Fibroblast of skin of right quadriceps (primary cell): ENCODE measurements around the gene SLC4A2.
"Not testable (repeated sequence)": the region's sequence is repeated elsewhere in the genome, so short reads cannot be mapped to it uniquely, and the experiment has no call there.

Experiments used
- DNase-seq: peaks from one replicate; pipeline ENCODE4 v3.0.0-alpha.2; 2013

Gene SLC4A2, protein sequence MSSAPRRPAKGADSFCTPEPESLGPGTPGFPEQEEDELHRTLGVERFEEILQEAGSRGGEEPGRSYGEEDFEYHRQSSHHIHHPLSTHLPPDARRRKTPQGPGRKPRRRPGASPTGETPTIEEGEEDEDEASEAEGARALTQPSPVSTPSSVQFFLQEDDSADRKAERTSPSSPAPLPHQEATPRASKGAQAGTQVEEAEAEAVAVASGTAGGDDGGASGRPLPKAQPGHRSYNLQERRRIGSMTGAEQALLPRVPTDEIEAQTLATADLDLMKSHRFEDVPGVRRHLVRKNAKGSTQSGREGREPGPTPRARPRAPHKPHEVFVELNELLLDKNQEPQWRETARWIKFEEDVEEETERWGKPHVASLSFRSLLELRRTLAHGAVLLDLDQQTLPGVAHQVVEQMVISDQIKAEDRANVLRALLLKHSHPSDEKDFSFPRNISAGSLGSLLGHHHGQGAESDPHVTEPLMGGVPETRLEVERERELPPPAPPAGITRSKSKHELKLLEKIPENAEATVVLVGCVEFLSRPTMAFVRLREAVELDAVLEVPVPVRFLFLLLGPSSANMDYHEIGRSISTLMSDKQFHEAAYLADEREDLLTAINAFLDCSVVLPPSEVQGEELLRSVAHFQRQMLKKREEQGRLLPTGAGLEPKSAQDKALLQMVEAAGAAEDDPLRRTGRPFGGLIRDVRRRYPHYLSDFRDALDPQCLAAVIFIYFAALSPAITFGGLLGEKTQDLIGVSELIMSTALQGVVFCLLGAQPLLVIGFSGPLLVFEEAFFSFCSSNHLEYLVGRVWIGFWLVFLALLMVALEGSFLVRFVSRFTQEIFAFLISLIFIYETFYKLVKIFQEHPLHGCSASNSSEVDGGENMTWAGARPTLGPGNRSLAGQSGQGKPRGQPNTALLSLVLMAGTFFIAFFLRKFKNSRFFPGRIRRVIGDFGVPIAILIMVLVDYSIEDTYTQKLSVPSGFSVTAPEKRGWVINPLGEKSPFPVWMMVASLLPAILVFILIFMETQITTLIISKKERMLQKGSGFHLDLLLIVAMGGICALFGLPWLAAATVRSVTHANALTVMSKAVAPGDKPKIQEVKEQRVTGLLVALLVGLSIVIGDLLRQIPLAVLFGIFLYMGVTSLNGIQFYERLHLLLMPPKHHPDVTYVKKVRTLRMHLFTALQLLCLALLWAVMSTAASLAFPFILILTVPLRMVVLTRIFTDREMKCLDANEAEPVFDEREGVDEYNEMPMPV

DNA sequence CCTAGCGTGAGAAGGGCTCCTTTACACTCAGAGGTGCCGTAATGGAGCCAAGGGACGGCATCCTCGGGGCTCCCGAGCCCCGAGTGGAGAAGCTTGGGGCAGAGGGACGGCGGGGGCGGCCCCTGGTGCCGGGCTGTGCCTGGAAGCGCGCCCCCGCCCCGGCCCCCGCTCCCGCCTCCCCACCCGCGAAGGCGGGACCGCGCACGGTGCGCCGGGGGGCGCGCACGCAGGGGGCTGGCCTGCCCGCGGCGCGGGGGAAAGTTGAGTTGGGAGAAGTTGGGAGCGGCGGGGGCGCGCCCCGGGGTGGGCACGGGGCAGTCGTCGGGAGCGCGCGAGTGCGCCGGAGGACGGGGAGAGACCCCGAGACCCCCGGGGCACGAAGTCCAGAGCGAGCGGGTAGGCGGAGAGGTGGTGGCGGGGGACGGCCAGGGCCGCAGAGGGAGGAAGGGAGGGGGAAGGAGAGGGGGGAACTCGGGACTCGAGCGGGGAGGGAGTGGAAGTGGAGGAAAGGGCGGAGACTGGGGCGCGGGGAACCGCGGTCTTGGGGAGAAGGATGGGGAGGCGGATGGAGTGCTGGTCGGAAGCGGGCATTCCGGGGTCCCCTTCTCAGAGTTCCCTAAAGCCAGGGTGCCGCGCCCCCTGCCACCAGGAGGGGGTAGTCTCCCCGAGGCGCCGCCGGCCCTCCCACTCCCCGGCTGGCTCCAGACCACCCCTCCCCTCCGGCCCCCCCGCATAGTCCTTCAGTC is at the start of gene SLC4A2:
SLC4A2 (plus strand) TSS at position 223 of the 746 bp plus-strand sequence. CDS start 2,399 bp downstream, outside the sequence.
- peak; percentile 77 for DNase-seq

DNA sequence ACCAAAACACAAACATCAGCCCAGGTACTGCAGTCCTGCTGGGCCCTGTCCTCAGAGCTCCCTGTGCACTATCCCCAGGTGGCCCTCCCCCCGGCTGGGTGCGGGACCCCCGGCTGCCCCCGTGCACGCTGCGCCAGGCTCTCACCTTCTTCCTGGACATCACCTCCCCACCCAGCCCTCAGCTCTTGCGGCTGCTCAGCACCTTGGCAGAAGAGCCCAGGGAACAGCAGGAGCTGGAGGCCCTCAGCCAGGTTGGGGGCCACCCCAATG is 49.4 kb upstream of the SLC4A2 start:
- no peak for DNase-seq

DNA sequence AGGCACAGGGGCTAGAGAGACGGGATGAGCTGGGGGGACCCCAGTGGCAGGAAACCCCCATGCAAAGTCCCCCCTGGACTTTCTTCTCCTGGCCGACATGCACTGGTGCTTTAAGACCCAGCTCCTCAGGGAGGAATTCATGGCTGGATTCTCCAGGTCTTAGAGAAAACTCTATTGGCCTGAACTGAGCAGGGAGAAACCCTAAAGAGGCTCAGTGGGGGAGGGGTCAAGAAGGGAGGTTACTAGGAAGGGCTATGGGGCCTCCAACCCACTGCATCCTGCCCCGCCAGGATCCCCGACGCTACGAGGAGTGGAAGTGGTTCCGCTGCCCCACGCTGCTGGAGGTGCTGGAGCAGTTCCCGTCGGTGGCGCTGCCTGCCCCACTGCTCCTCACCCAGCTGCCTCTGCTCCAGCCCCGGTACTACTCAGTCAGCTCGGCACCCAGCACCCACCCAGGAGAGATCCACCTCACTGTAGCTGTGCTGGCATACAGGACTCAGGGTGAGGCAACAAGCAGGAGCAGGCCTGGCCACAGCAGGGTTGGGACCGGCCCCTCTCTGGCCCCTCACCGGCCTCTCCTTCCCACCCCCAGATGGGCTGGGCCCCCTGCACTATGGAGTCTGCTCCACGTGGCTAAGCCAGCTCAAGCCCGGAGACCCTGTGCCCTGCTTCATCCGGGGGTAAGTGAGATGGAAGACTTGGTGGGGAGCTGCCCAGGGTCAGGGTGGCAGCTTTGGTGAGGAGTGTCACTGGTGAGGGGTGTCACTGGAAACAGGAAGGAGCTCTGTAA is 48.9 kb upstream of the SLC4A2 start:
- peak; percentile 66 for DNase-seq

DNA sequence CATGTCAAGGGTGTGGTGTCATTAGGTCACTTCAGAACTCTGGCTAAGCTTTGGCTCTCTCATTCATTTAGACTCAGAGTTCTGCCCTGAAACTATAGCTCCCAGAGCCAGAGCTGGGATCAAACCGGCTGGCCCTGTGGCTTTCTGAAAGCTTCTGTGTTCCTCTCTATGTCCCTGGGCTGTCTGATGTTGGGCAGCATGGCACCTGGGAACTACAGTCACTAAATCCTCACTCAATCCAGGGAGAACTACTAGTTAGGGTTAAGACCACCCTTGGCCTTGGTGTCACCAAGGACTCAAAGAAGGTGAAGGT is 48.3 kb upstream of the SLC4A2 start:
- DNase-seq = no peak

DNA sequence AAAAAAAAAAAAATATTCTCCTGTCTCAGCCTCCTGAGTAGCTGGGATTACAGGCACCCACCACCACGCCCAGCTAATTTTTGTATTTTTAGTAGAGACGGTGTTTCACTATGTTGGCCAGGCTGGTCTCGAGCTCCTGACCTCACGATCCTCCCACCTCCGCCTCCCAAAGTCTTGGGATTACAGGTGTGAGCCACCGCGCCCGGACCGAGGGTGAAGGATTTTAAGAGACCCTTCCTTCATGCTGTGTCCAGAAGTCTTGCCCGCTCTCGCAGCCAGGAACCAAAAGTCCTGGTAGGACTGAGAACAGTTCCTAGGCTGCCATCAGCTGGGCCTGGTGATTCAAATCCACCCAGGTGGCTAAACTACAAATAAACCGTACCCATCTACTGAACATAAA is 47.8 kb upstream of the SLC4A2 start:
- DNase-seq = not testable (repeated sequence)

DNA sequence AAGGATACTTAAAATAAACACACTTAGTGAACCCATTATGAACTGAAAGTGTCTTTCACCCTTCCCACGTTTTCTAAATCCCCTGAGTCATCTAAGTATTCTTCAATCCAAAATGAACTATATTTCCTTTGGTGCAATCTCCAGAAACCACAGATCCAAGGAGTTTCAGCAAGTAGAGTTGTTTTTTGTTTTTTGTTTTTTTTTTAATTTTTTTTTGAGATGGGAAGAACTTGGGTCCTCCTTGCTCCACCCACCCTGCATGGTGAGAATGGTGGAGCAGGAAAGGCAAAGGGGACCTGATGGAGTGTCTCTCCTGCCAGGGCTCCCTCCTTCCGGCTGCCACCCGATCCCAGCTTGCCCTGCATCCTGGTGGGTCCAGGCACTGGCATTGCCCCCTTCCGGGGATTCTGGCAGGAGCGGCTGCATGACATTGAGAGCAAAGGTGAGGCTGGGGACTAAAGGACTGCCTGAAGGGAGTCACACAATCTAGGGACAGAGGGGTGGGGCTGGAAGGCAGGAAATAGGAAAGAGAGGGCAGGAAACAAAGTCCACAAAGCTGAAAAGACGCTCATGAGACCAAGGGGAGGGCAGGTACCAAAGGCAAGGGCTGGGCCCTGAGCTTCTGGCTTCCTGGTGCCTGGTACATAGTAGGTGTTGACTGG is 47.2 kb upstream of the SLC4A2 start:
- no peak for DNase-seq

DNA sequence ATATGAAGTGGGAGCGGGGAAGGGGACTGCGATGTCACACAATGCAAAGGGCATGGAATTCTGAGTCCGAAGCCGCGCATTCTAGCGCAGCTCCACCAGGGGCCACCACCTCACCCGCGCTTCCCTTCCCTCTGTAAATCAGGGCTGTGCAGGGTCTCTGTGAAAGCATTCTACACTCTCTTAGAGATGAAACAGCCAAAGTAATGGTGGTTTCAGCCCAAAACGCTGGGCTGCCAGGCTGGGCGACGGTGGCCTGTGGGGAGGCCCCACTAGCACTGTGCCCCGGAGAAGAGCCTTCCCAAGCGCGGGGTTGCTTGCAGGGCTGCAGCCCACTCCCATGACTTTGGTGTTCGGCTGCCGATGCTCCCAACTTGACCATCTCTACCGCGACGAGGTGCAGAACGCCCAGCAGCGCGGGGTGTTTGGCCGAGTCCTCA is 46.5 kb upstream of the SLC4A2 start:
- peak; percentile 41 for DNase-seq

DNA sequence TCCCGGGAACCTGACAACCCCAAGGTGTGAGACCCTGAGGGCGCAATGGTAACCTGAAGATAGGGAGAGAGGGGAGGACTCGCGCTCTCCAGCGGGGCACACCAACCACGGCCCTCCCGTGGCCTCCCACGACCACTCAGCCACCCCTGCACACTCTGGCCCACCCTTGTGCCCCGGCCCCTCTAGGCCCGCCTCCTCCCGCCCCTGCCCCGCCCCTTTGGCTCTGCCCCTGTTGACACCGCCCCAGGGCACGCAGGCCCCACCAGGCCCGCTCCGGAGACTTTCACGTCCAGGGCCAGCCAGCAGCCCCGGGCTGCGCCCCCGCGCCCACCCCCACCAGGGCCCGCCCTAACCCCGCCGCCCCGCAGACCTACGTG is 46.0 kb upstream of the SLC4A2 start:
- no peak for DNase-seq

DNA sequence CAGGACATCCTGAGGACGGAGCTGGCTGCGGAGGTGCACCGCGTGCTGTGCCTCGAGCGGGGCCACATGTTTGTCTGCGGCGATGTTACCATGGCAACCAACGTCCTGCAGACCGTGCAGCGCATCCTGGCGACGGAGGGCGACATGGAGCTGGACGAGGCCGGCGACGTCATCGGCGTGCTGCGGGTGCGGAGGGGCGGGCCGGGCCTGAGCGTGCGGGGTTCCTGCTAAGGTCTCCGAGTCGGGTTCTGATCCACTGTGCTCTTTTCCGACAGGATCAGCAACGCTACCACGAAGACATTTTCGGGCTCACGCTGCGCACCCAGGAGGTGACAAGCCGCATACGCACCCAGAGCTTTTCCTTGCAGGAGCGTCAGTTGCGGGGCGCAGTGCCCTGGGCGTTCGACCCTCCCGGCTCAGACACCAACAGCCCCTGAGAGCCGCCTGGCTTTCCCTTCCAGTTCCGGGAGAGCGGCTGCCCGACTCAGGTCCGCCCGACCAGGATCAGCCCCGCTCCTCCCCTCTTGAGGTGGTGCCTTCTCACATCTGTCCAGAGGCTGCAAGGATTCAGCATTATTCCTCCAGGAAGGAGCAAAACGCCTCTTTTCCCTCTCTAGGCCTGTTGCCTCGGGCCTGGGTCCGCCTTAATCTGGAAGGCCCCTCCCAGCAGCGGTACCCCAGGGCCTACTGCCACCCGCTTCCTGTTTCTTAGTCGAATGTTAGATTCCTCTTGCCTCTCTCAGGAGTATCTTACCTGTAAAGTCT is 45.5 kb upstream of the SLC4A2 start:
- peak; percentile 77 for DNase-seq

DNA sequence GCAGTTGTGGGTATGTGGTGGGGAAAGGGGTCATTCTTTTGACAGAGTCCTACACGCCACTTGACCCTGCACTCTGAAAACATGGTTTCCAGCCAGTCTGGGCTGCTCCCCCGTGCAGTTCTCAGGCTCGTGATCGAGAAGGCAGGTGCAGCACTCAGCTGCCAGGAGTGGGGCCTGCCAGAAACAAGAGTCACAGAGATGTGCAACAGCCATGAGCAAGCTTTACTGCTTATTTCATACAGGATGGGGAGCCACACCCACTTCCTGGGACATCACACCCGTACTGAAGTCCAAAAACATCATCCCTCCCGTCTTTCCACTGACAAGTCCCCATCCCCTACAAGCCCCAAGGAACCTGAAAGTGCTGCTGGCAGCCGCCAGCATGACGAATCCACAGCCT is 44.4 kb upstream of the SLC4A2 start:
- no peak for DNase-seq

DNA sequence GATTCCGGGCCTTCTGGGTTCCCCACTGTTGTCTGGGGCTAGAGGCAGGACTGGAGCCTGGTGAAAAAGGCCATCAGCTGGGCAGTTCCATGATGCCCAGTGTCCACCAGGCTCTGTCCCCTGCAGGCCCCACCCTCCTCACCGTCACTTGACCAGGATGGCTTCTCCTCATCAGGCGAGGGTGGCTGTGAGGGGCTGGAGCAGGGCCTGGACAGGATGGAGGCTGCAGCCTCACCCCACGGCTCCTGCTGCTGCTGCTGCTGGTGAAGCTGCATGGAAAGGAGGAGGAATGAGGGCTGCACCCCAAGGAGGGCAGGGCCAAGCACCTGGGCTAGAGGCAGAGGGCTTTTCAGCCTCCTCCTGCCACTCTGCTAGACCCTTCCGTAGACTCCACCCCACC is 43.4 kb upstream of the SLC4A2 start:
- no peak for DNase-seq

DNA sequence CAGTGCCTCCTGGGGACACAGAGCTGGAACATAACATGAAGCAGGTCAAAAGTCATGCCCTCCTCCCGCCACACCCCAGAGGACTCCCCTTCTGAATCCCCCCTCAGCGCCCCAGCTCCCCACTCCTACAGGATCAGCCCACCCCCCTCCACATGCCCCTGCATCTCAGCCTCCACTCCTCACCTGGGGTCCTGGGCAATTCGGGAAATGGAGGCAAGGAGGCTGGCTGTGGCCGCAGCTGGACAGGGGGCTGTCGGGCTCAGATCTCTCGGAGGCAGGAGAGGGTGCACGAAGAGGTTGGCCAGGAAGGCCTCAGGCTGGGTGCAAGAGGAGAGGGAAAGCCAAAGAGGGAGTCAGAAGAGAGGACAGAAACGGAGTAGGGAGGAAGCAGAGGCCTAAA is 42.9 kb upstream of the SLC4A2 start:
- no peak for DNase-seq

DNA sequence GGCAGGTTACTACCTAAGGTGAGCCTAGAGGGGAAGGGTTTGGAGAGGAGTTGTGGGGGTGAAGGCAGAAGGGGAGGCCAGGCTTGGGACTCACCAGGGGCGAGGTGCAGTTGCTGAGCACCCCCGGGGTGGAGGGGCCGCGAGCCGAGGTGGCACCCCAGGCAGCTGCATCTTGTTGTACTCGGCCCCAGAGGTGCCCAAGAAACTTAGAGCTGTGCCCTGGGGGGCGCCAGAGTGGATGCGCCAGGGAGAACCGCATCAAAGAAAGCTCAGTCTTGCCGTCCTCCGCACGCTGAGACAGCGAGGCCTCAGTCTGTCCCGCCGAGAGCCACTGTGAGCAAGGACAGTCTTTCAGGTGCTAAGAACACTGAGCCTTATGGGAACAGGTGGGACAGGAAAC is 42.4 kb upstream of the SLC4A2 start:
- no peak for DNase-seq

DNA sequence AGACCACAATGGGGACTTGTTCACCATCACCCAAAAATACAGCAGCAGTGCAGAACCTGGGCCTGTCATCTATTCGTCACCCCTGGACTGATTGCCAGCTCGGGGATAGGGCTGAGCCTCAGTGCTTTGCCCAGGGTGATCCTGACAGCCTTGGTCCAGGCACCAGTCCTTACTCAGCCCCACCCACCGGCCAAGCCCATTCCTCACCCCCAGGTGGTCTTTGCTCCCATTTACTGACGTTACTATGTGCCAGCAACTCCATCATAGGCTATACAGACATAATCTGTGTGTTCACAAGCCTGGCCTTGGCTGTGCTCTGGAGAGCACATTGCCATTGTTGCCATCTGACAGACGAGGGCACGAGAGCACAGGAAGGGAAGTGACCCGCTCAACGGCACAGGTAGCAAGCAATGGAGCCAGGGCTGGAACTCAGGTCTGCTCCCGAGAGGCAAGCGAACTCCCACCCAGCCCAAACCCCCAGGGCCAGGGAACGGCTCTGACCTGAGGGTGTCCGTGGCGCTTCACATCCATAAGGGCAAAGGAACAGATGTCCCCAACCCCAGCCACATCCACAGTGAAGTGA is 41.9 kb upstream of the SLC4A2 start:
- no peak for DNase-seq

DNA sequence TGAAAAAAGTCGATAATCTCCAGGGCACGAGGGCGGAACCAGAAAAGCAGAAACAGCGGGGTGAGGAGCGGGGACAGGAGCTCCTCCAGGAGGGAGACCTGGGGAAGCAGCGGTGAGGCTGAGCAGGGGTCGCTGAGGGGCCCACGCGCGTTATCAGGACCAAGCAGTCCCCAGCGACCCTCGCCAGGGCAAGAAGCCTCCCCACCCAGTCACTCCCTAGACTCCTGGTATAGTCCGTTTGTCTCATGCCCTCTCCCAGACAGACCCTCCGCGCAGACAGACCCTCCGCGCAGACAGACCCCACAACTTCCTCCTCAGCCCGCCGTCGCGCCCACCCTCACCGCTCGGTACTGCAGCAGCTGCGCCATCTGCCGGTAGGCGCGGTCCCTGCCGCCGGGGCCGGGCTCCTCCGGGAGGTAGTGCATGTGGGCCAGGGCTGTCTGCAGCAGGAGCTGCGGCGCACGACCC is 41.4 kb upstream of the SLC4A2 start:
- DNase-seq = peak; percentile 38

DNA sequence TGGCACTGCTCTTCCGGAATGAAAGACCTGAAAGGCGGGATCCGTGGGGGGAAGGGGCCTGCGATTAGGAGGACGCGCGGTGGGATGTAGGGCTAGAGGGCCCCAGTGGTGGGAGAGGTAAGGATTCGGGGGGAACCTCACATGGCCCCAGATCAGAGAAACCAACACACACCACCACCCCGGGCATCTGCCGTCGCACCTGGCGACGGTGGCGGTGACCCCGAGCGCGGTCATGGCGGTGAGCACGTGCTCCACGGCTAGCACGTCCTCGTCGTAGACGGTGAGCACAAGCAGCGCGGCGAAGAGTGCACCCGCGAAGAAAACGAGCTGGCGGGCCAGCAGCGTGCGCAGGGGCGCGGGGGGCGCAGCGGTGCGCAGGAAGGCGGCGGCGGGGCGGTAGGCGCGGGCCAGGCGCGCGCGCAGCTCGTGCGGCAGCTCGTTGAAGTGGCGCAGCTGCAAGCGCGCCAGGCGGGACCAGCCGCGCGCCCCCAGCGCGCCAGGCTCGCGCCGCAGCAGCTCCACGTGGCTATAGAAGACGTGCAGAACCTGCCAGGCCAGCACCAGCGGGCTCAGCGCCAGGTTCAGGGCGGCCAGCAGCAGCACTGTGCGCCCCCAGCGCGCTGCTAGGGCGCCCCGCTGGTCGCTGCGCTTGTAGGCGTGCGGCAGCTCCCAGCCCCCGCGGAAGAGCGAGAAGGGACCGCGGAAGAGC is 40.8 kb upstream of the SLC4A2 start:
- peak; percentile 39 for DNase-seq

DNA sequence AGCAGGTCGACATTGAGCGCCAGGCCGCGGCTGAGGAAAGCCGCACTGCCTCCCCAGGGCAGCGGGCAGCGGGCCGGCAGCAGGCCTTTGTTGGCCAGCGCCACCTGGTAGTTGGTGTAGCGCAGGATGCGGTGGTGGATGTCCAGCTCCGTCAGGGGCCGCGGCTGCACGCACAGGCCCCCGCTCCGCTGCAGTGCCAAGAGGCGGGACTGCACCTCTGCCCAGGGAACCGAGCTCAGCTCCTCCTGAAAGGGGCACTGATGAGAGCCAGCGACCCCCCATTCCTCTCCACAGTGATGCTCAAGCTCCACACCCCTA is 40.3 kb upstream of the SLC4A2 start:
- no peak for DNase-seq

DNA sequence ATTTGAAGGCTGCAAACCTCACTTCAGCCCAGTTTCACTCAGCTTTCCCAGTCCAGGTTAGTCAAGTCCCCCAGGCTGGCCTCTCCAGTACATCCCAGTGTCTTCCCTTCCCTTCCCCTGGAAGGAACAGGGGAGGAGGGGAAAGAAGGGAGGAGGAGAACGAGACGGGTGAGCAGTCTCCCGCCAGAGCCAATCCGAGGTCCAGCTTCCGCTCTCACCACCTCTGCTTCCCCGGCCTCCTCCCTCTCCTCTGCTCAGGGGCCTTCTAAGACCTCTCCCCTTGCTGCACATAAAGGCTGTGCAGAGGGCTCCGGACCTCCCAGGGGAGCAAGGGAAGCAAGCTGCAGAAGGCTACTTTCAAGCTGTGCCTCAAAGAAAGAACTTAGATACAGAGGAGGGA is 39.2 kb upstream of the SLC4A2 start:
- DNase-seq = no peak

DNA sequence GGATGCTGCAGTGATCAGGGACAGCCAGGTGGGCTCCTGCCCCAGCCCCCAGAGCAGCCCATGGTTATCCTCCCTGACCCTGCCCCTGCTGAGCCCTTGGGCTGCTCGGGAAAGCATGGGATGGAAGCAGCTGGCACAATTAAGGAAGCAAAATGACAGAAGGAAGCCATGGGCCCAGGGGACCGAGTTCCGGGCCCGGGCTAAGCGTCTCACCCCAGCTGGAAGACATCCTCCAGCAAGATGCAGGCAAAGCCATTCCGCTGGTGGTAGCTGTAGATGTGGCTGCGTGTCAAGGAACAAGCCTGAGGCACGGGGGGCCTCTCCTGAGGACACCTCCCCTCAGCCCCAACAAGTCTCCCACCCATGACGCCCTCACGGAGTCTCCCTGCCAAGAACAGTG is 36.2 kb upstream of the SLC4A2 start:
- no peak for DNase-seq
